ENCODE results near the gene FAT1.

GRCh38 chr4:186764457-186764856 is 40.8 kb upstream of the FAT1 start:
- TF ChIP-seq CTCF (IDR thresholded peaks at IDR 0.05) = no peak
- TF ChIP-seq POLR2A (IDR thresholded peaks at IDR 0.05) = no peak

All from esophagus squamous epithelium (tissue), 4 donors.